ENCODE results near the gene MMP10.
A peak's percentile ranks its signal among the peaks of the same experiment; 100 is the strongest.

MMP10 gene

GRCh38 chr11:102798012-102798746 lies 17.8 kb upstream of the MMP10 start, which contains the start of gene MMP1:
Gene MMP1, minus strand, starts transcription at chr11:102798160. Its CDS starts 68 bp downstream, at chr11:102798092.
- Histone ChIP-seq H3F3A (ENCODE audit: low read depth) (no peaks in the 10 kb centered on the region), H3K36me3 (ENCODE audit: insufficient read depth, low read length) (no peaks in the 10 kb centered on the region), H4K20me1 (ENCODE audit: insufficient read depth, low read length, poor library complexity, severe bottlenecking) (no peaks in the 10 kb centered on the region), H3K9me2 (replicated peaks; ENCODE audit: low read depth, low read length) (no peaks in the 10 kb centered on the region), H2AFZ (ENCODE audit: low read length) (no peak within 1 kb of the TSS), H3K4me1 (ENCODE audit: insufficient read depth, low read length, poor library complexity, severe bottlenecking) (no peaks in the 10 kb centered on the region), H3K9ac (ENCODE audit: low read depth, low read length, poor library complexity, severe bottlenecking) (no peak within 1 kb of the TSS), H3K27me3 (ENCODE audit: insufficient read depth, low read length, poor library complexity, severe bottlenecking) (no peaks in the 10 kb centered on the region), H3K4me2 (ENCODE audit: low read depth, low read length, poor library complexity, severe bottlenecking) (no peak within 1 kb of the TSS), H3K9me3 (ENCODE audit: insufficient read depth, low read depth, low read length) (no peaks in the 10 kb centered on the region), H3K79me2 (ENCODE audit: insufficient read depth, low read length) (no peaks in the 10 kb centered on the region), H3K4me3 (ENCODE audit: low read length, poor library complexity, severe bottlenecking) (no peak within 1 kb of the TSS)
- no peak for TF ChIP-seq EZH2phosphoT487 (IDR thresholded peaks at IDR 0.05; ENCODE audit: borderline replicate concordance)
- TF ChIP-seq CTCF (conservative IDR thresholded peaks at IDR 0.05; ENCODE audit: low read length) = no peak

GRCh38 chr11:102794382-102794781 lies 14.0 kb upstream of the MMP10 start:
- Histone ChIP-seq H3K4me1 (ENCODE audit: insufficient read depth, low read length, poor library complexity, severe bottlenecking) (no peaks in the 10 kb centered on the region), H2AFZ (ENCODE audit: low read length) (0 out of 2 replicates have a peak overlapping the region, but pooled peaks have one; percentile 53), H4K20me1 (ENCODE audit: insufficient read depth, low read length, poor library complexity, severe bottlenecking) (no peaks in the 10 kb centered on the region), H3K79me2 (ENCODE audit: insufficient read depth, low read length) (no peaks in the 10 kb centered on the region), H3K9me2 (replicated peaks; ENCODE audit: low read depth, low read length) (no peaks in the 10 kb centered on the region), H3K9ac (ENCODE audit: low read depth, low read length, poor library complexity, severe bottlenecking) (no peak overlapping the region), H3K9me3 (ENCODE audit: insufficient read depth, low read depth, low read length) (no peaks in the 10 kb centered on the region), H3K4me3 (ENCODE audit: low read length, poor library complexity, severe bottlenecking) (no peak overlapping the region), H3K27me3 (ENCODE audit: insufficient read depth, low read length, poor library complexity, severe bottlenecking) (no peaks in the 10 kb centered on the region), H3K36me3 (ENCODE audit: insufficient read depth, low read length) (no peaks in the 10 kb centered on the region), H3K4me2 (ENCODE audit: low read depth, low read length, poor library complexity, severe bottlenecking) (no peak overlapping the region), H3F3A (ENCODE audit: low read depth) (no peaks in the 10 kb centered on the region)
- TF ChIP-seq CTCF (conservative IDR thresholded peaks at IDR 0.05; ENCODE audit: low read length) (peak; percentile 78), EZH2phosphoT487 (IDR thresholded peaks at IDR 0.05; ENCODE audit: borderline replicate concordance) (no peak)

DNA sequence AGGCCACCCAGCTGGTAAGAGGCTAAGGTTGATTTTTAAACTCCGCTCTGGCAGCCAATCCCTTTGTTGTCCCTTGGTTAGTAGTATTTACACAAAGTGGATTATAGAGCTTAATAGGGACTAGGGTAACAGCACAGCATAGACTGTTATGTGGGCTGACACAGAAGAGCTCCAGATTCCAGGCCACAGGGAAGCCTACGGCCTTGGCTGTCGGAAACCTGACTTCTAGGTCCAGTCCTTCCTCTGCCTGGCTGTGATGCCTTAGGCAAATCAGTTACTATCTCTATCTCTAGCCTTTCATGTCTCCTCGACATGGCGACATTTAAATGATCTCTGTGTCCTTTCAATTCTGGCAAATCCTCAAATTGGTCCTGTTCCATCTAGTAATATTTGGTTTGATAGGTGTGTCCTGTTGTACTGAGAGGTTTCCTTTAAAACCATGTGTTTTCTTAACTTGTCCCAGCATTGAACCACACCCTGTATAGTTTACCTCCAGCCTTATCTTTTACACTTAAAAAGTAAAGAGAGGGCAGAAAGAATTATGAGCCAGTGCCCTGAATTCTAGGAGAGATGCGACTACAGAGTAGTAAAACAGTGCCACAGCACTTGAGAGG lies 13.4 kb upstream of the MMP10 start:
- TF ChIP-seq EZH2phosphoT487 (IDR thresholded peaks at IDR 0.05; ENCODE audit: borderline replicate concordance) = no peak
- no peak for TF ChIP-seq CTCF (conservative IDR thresholded peaks at IDR 0.05; ENCODE audit: low read length)
- H3K4me3 ChIP-seq (ENCODE audit: low read length, poor library complexity, severe bottlenecking) = no peak overlapping the region
- no peak overlapping the region for H3K9ac ChIP-seq (ENCODE audit: low read depth, low read length, poor library complexity, severe bottlenecking)
- H3F3A ChIP-seq (ENCODE audit: low read depth) = no peaks in the 10 kb centered on the region
- 0 out of 2 replicates have a peak overlapping the region, but pooled peaks have one; percentile 53 for H2AFZ ChIP-seq (ENCODE audit: low read length)
- H4K20me1 ChIP-seq (ENCODE audit: insufficient read depth, low read length, poor library complexity, severe bottlenecking) = no peaks in the 10 kb centered on the region
- H3K9me3 ChIP-seq (ENCODE audit: insufficient read depth, low read depth, low read length) = no peaks in the 10 kb centered on the region
- no peaks in the 10 kb centered on the region for H3K9me2 ChIP-seq (replicated peaks; ENCODE audit: low read depth, low read length)
- no peaks in the 10 kb centered on the region for H3K4me1 ChIP-seq (ENCODE audit: insufficient read depth, low read length, poor library complexity, severe bottlenecking)
- H3K79me2 ChIP-seq (ENCODE audit: insufficient read depth, low read length) = no peaks in the 10 kb centered on the region
- H3K36me3 ChIP-seq (ENCODE audit: insufficient read depth, low read length) = no peaks in the 10 kb centered on the region
- H3K27me3 ChIP-seq (ENCODE audit: insufficient read depth, low read length, poor library complexity, severe bottlenecking) = no peaks in the 10 kb centered on the region
- H3K4me2 ChIP-seq (ENCODE audit: low read depth, low read length, poor library complexity, severe bottlenecking) = no peak overlapping the region

Data from Loucy (cell line).